Ectodermal cell (in vitro differentiated cells): ENCODE results near the gene ARL3.
"Not testable (repeated sequence)": the region's sequence is repeated elsewhere in the genome, so short reads cannot be mapped to it uniquely, and the experiment has no call there.

Experiments used
- H3K27ac ChIP-seq: 2 replicates; pipeline ENCODE4 v1.7.0; 2013; ENCODE audit warnings: mild to moderate bottlenecking, low read depth, low read length; ENCODE audit not compliant: insufficient read depth, poor library complexity, severe bottlenecking
- H3K27me3 ChIP-seq: 2 replicates; pipeline ENCODE4 v1.7.0; 2013; ENCODE audit warnings: mild to moderate bottlenecking, low read length; ENCODE audit not compliant: insufficient read depth, control insufficient read depth, poor library complexity, severe bottlenecking
- H3K36me3 ChIP-seq: one replicate; pipeline ENCODE4 v1.7.0; 2013; ENCODE audit warnings: low read length; ENCODE audit not compliant: control insufficient read depth, insufficient read depth
- H3K4me1 ChIP-seq: one replicate; pipeline ENCODE4 v1.7.0; 2013; ENCODE audit warnings: low read length; ENCODE audit not compliant: control insufficient read depth, insufficient read depth
- H3K4me3 ChIP-seq: 2 replicates; pipeline ENCODE4 v1.7.0; 2013; ENCODE audit warnings: low read depth, low read length, control low read depth; ENCODE audit not compliant: insufficient read depth
- H3K9me3 ChIP-seq: 2 replicates; pipeline ENCODE4 v1.7.0; 2013; ENCODE audit warnings: mild to moderate bottlenecking, low read length, moderate library complexity; ENCODE audit not compliant: control insufficient read depth
- WGBS, 2 experiments: methylation state at CpG; one replicate each; pipeline ENCODE4 v1.1.7; 2013; ENCODE audit warnings: missing lambda C conversion rate in 2 of 2; 5-methylcytosine and 5-hydroxymethylcytosine counted together

The ARL3 gene

GRCh38 chr10:102675011-102675665 lies 39.1 kb downstream of the ARL3 start:
- peaks cover 75% of the 10 kb centered on the region for H3K4me1 ChIP-seq

GRCh38 chr10:102674566-102674965 lies 39.6 kb downstream of the ARL3 start:
- Histone ChIP-seq H3K27ac (peak overlapping the region; percentile 93), H3K9me3 (no peaks in the 10 kb centered on the region), H3K36me3 (no peaks in the 10 kb centered on the region), H3K27me3 (no peaks in the 10 kb centered on the region), H3K4me3 (peak overlapping the region; percentile 10), H3K4me1 (peaks cover 80% of the 10 kb centered on the region)
- WGBS, 2 experiments, result 3% methylated on average over 2 of the region's 2 CpGs

More at GRCh38 chr10:102675011-102675665, 39.1 kb downstream of the ARL3 start:
- H3K4me3 ChIP-seq, result peak overlapping the region; percentile 11
- 24 to 28% methylated on average over 8 of the region's 8 CpGs for WGBS, 2 experiments
- no peaks in the 10 kb centered on the region for H3K9me3 ChIP-seq
- H3K27me3 ChIP-seq, result no peaks in the 10 kb centered on the region
- peak overlapping the region; percentile 93 for H3K27ac ChIP-seq
- no peaks in the 10 kb centered on the region for H3K36me3 ChIP-seq

- Histone ChIP-seq H3K4me1 (peaks cover 80% of the 10 kb centered on the region), H3K27ac (peak overlapping the region; percentile 93), H3K27me3 (no peaks in the 10 kb centered on the region), H3K36me3 (no peaks in the 10 kb centered on the region), H3K4me3 (peak overlapping the region; percentile 10), H3K9me3 (no peaks in the 10 kb centered on the region)
- 18 to 23% methylated on average over 19 of the region's 19 CpGs for WGBS, 2 experiments
These were observed 40.2 kb downstream of the ARL3 start for GRCh38 chr10:102673819-102674511.

GRCh38 chr10:102673236-102673818 lies 40.9 kb downstream of the ARL3 start:
- peak overlapping the region; percentile 93 for H3K27ac ChIP-seq
- H3K27me3 ChIP-seq, result no peaks in the 10 kb centered on the region
- H3K36me3 ChIP-seq, result no peaks in the 10 kb centered on the region
- no peaks in the 10 kb centered on the region for H3K9me3 ChIP-seq
- H3K4me3 ChIP-seq, result no peak overlapping the region
- WGBS, 2 experiments, result 74 to 77% methylated on average over 11 of the region's 13 CpGs
- peaks cover 80% of the 10 kb centered on the region for H3K4me1 ChIP-seq

GRCh38 chr10:102670871-102671434 lies 43.2 kb downstream of the ARL3 start:
- WGBS, 2 experiments, result 70 to 72% methylated on average over 6 of the region's 6 CpGs
- H3K27ac ChIP-seq, result no peak overlapping the region
- peaks cover 72% of the 10 kb centered on the region for H3K4me1 ChIP-seq
- H3K9me3 ChIP-seq, result no peaks in the 10 kb centered on the region
- no peaks in the 10 kb centered on the region for H3K36me3 ChIP-seq
- H3K27me3 ChIP-seq, result no peaks in the 10 kb centered on the region
- H3K4me3 ChIP-seq, result no peak overlapping the region

GRCh38 chr10:102670065-102670670 lies 44.0 kb downstream of the ARL3 start:
- Histone ChIP-seq H3K4me3 (no peak overlapping the region), H3K36me3 (no peaks in the 10 kb centered on the region), H3K27ac (no peak overlapping the region), H3K4me1 (peaks cover 65% of the 10 kb centered on the region), H3K9me3 (no peaks in the 10 kb centered on the region), H3K27me3 (no peaks in the 10 kb centered on the region)
- 82 to 85% methylated on average over 9 of the region's 9 CpGs for WGBS, 2 experiments

- WGBS, 2 experiments, result 81 to 84% methylated on average over 6 to 7 of the region's 7 CpGs
- H3K4me3 ChIP-seq, result no peak overlapping the region
- no peaks in the 10 kb centered on the region for H3K27me3 ChIP-seq
- H3K36me3 ChIP-seq, result no peaks in the 10 kb centered on the region
- no peaks in the 10 kb centered on the region for H3K9me3 ChIP-seq
- H3K4me1 ChIP-seq, result peaks cover 59% of the 10 kb centered on the region
- H3K27ac ChIP-seq, result no peak overlapping the region
These were observed 44.8 kb downstream of the ARL3 start for GRCh38 chr10:102669206-102670064.

GRCh38 chr10:102668326-102669107 lies 45.7 kb downstream of the ARL3 start:
- Histone ChIP-seq H3K36me3 (no peaks in the 10 kb centered on the region), H3K9me3 (no peaks in the 10 kb centered on the region), H3K4me3 (no peak overlapping the region), H3K27ac (no peak overlapping the region), H3K27me3 (no peaks in the 10 kb centered on the region), H3K4me1 (peaks cover 50% of the 10 kb centered on the region)
- WGBS, 2 experiments, result 86 to 89% methylated on average over 10 of the region's 10 CpGs

GRCh38 chr10:102667411-102667810 lies 46.8 kb downstream of the ARL3 start:
- H3K4me3 ChIP-seq, H3K27ac ChIP-seq, H3K27me3 ChIP-seq, H3K9me3 ChIP-seq, H3K36me3 ChIP-seq: not testable (repeated sequence)
- H3K4me1 ChIP-seq, result peaks cover 39% of the 10 kb centered on the region
- 90 to 96% methylated on average over 3 to 4 of the region's 4 CpGs for WGBS, 2 experiments
